NCI-H1105 (cell line): ENCODE data around the gene PAIP2B.
"Not testable (repeated sequence)": the region's sequence is repeated elsewhere in the genome, so short reads cannot be mapped to it uniquely, and the experiment has no call there.

Experiments used
- DNase-seq: peaks from one replicate; lab custom pipeline; 2025; lab: John Stamatoyannopoulos, UW

Gene PAIP2B

DNA sequence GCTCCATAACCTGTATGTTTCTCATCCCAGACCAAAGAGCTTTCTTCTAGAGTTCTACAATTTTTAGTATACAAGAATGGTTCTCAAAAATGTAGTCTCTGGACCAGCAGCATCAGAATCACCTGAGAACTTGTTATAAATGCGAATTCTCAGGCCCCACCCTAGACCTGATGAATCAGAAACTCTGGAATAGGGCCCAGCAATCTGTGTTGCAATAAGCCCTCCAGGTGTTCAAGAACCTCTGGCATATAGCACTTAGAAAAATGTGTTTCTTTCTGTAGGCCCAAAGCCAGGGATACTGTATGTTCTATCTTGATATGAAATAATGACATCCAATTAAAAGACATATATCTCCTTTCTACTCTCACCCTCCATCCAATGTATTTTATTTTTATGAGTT lies 10.4 kb downstream of the PAIP2B start:
- DNase-seq: no peak

GRCh38 chr2:71215447-71215846 lies 11.5 kb downstream of the PAIP2B start:
- DNase-seq: no peak

- DNase-seq: no peak
These were observed 14.6 kb downstream of the PAIP2B start for GRCh38 chr2:71212336-71212735.

DNA sequence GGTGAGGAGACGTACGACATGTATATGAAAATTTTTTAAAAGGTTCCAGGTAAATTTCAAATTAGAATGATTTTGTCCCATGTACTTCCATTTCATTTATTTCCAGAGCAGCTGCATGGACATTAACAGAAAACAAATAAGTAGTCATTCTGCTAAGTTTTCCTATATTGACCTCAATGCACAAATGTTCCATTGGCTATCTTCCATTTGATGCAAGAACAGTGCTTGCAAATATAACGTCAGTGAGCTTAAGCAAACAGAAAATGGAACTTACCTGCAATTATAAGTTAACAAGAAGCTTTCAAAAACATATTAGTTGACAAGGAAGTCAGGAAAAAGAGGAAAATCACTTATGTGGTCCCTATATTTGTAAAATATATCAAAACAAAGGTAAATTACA lies 16.6 kb downstream of the PAIP2B start:
- no peak for DNase-seq

- no peak for DNase-seq
These were observed 18.1 kb downstream of the PAIP2B start for GRCh38 chr2:71208756-71209155.

DNA sequence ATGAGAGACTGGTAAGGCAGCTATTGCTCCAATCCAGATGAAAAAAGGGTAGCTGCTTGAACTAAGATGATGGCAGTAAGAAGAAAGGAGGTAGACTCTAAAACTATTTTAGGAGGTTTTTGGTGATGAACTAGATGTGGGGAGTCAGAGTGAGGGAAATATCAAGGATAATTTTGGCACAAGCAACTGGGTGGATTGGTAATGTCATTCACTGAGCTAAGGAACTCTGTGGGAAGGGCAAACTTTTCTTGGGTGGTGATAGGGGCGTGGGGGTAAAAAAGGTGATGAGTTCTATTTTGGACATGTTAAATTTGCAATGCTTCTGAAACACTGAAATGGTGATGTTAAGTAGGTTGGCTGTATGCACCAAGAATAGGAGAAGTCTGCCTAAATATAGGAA lies 19.3 kb downstream of the PAIP2B start:
- no peak for DNase-seq

DNA sequence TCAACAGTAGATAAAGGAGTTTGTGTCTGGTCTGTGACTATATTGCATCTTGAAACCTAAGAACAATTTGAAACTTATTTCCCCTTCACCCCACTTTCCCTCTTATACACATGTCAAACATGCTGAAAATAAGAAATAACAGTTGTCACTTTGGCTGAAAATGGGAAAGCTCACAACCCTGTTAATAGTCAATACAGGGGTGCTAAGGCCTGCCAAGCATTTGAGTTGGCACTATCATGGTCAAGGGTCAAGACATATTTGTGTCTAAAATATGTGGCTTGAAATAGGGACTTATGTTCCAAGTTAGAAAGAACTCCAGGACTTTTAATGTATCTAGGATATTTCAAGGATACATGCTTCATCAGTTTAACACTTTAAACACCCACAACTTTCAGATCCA lies 20.6 kb downstream of the PAIP2B start:
- no peak for DNase-seq

- no peak for DNase-seq
These were observed 35.3 kb downstream of the PAIP2B start for GRCh38 chr2:71191570-71191943.

GRCh38 chr2:71190656-71191569 lies 36.0 kb downstream of the PAIP2B start:
- peak; percentile 10 for DNase-seq

DNA sequence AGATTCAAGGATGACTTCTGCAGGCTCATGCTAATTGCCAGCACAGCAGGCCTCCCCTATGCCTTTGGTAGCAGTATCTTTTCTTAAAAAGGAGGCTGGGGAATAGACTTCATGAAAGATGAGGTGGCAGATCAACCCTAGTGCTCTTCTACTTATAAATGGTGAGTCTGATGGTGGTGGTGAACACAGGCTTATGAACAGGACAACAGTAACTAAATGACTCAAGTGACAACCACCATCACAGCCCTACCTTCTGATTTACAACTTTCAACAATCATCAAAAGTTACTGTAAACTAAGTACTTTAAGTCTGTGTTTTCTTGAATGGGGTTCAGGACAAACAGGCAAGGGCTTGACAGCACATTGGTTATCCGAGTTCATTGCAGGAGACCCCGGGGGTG lies 39.3 kb downstream of the PAIP2B start:
- DNase-seq: no peak

GRCh38 chr2:71186973-71187372 lies 39.9 kb downstream of the PAIP2B start:
- no peak for DNase-seq

GRCh38 chr2:71183306-71184115 lies 43.4 kb downstream of the PAIP2B start:
- not testable (repeated sequence) for DNase-seq

- no peak for DNase-seq
These were observed 45.6 kb downstream of the PAIP2B start for GRCh38 chr2:71181316-71181715.

DNA sequence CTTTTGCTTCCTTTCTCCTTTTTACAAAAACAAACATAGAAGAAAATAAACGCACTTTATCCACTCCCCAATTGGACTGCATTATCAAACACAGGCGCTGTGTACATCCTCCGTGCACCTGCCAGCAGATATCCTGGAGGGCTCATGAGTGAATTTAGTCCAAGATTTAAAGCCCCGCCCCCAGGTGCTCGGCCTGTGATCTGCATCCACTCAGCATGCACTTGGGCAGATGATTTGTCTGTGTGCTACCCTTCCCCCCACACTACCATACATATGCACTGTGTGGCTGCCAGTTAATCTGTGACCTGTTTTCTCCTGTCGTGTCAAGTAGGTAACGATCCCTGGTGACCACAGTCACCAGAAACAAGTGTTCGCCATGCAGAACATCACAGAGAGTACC lies 48.1 kb downstream of the PAIP2B start:
- DNase-seq: not testable (repeated sequence)

GRCh38 chr2:71174207-71174606 lies 52.7 kb downstream of the PAIP2B start:
- no peak for DNase-seq

- no peak for DNase-seq
These were observed 53.8 kb downstream of the PAIP2B start for GRCh38 chr2:71173096-71173495.

GRCh38 chr2:71166812-71167211 lies 60.1 kb downstream of the PAIP2B start:
- no peak for DNase-seq

DNA sequence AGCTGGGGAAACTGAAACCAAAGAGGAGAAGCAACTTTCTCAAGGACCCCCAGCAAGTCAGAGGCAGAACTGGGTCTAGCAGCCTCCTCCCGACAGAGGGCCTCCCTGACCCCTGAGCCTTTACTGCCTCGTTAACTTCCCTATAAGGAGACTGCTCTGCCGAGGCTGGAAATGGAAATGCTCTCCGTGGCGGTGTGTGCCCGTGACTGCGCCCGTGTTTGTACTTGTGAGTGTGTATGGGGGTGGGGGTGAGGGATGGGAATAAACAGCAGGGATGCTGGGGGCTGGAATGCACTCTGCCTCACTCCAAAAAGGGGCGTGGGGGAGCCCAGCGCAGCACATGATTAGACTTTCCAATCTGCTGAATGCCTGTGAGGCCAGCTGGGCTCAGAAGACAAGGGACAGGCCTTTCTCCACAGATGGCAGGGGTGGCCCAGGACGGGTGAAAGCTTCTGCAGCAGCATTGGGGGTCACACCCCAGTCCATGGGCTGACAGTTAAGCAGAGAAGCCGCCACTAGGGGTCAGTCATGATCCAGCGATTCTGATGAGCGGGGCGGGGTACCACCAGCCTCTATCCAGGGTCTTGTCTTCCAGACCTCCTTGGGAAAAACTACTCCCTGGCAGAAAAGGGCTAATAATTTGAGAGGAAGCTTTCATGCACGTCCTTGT lies 69.6 kb downstream of the PAIP2B start:
- DNase-seq: peak; percentile 15

- DNase-seq: no peak
These were observed 70.3 kb downstream of the PAIP2B start for GRCh38 chr2:71156573-71156972.

- no peak for DNase-seq
These were observed 71.1 kb downstream of the PAIP2B start for GRCh38 chr2:71155846-71156245.

DNA sequence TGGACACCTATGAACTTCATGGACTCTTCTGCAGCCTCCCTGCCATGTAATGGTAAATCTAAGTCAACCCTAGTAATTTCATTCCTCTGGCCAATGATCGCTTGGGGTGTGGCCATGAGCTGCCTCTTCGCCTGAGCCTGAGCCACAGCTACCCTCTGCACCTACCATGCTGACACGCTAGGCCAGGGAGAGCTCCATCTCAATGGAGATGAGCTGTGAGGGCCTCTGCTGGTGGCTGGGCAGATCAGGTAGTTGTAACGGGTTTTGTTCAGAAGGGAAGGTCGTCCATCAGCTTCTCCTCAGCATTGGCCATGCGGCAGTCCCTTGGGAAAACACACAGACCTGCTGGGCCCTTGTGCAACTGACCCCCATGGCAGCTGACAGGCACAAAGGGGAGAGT lies 72.1 kb downstream of the PAIP2B start:
- no peak for DNase-seq

DNA sequence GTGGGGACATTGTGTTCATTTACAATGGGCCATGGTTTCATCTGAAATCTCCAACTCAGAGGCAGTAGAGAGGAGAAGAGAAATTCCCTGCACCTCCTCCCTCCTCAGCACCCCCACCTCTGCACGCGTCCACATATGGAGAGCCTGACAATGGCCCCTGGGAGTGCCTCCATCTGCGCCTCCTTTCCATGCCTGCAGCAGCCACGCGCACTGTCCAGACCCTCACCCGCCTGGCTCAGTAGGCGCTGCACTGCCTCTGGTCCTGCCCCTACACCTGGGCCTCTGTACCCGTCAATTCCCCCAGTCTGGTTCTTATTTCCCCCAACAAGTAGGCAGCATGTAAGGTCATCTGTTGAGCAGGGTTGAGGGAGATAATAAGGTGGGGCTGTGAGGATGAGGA lies 72.6 kb downstream of the PAIP2B start:
- no peak for DNase-seq
